Measurements from ENCODE around the gene SLC49A4.
"Not testable (repeated sequence)": the region's sequence is repeated elsewhere in the genome, so short reads cannot be mapped to it uniquely, and the experiment has no call there.

SLC49A4 gene

GRCh38 chr3:122794779-122795673, at the start of gene SLC49A4:
TSS of gene SLC49A4 (plus strand) at chr3:122795069. CDS start at chr3:122795193, 124 bp downstream.
- DNase-seq = no peak

GRCh38 chr3:122745369-122746021, 49.4 kb upstream of the SLC49A4 start:
- no peak for DNase-seq

GRCh38 chr3:122747295-122747694, 47.6 kb upstream of the SLC49A4 start:
- not testable (repeated sequence) for DNase-seq

- DNase-seq = no peak
These were observed 46.5 kb upstream of the SLC49A4 start for GRCh38 chr3:122748347-122748746.

GRCh38 chr3:122754929-122755328, 39.9 kb upstream of the SLC49A4 start:
- no peak for DNase-seq

- no peak for DNase-seq
These were observed 39.4 kb upstream of the SLC49A4 start for GRCh38 chr3:122755491-122755890.

- DNase-seq = no peak
These were observed 35.9 kb upstream of the SLC49A4 start for GRCh38 chr3:122758877-122759560.

GRCh38 chr3:122760453-122761271, 34.2 kb upstream of the SLC49A4 start:
- no peak for DNase-seq

GRCh38 chr3:122766430-122766829, 28.4 kb upstream of the SLC49A4 start:
- DNase-seq = no peak

GRCh38 chr3:122767540-122768372, 27.1 kb upstream of the SLC49A4 start:
- no peak for DNase-seq

- DNase-seq = no peak
These were observed 24.2 kb upstream of the SLC49A4 start for GRCh38 chr3:122770521-122771202.

GRCh38 chr3:122772827-122773226, 22.0 kb upstream of the SLC49A4 start:
- no peak for DNase-seq

- no peak for DNase-seq
These were observed 20.8 kb upstream of the SLC49A4 start for GRCh38 chr3:122773944-122774509.

- no peak for DNase-seq
These were observed 20.3 kb upstream of the SLC49A4 start for GRCh38 chr3:122774564-122774963.

- no peak for DNase-seq
These were observed 18.0 kb upstream of the SLC49A4 start for GRCh38 chr3:122776675-122777468.

- DNase-seq = no peak
These were observed 17.3 kb upstream of the SLC49A4 start for GRCh38 chr3:122777563-122777962.

GRCh38 chr3:122782804-122783203, 12.1 kb upstream of the SLC49A4 start:
- DNase-seq = no peak

- DNase-seq = no peak
These were observed 10.4 kb upstream of the SLC49A4 start for GRCh38 chr3:122784436-122784835.

- no peak for DNase-seq
These were observed 9.6 kb upstream of the SLC49A4 start for GRCh38 chr3:122785231-122785630.

GRCh38 chr3:122786066-122786465, 8.8 kb upstream of the SLC49A4 start:
- no peak for DNase-seq

Data from OCI-M1 (cell line).